ELF-1 (cell line): Measurements from ENCODE around the gene C3orf52.

Experiments
- DNase-seq: peaks from one replicate; pipeline ENCODE4 v3.0.0-alpha.2; 2016; ENCODE audit warnings: low read depth, low spot score

Gene C3orf52

GRCh38 chr3:112117841-112118571 lies 31.8 kb downstream of the C3orf52 start:
- DNase-seq, result peak; percentile 28

GRCh38 chr3:112119962-112120836 lies 34.0 kb downstream of the C3orf52 start:
- peak; percentile 10 for DNase-seq

GRCh38 chr3:112121577-112122547 lies 35.7 kb downstream of the C3orf52 start:
- no peak for DNase-seq

GRCh38 chr3:112122870-112123269 lies 36.7 kb downstream of the C3orf52 start:
- DNase-seq, result no peak

GRCh38 chr3:112123548-112123947 lies 37.4 kb downstream of the C3orf52 start:
- no peak for DNase-seq

- no peak for DNase-seq
Observed at GRCh38 chr3:112124907-112125607, 38.9 kb downstream of the C3orf52 start.

GRCh38 chr3:112126511-112126911 lies 40.3 kb downstream of the C3orf52 start:
- peak; percentile 88 for DNase-seq

GRCh38 chr3:112127522-112128494 lies 41.6 kb downstream of the C3orf52 start:
- no peak for DNase-seq

- DNase-seq, result peak; percentile 81
Observed at GRCh38 chr3:112128843-112129727, 42.9 kb downstream of the C3orf52 start.

GRCh38 chr3:112129925-112130637 lies 43.9 kb downstream of the C3orf52 start:
- no peak for DNase-seq

- no peak for DNase-seq
Observed at GRCh38 chr3:112130638-112130993, 44.4 kb downstream of the C3orf52 start.

- no peak for DNase-seq
Observed at GRCh38 chr3:112131111-112131510, 44.9 kb downstream of the C3orf52 start.

GRCh38 chr3:112132088-112132487 lies 45.9 kb downstream of the C3orf52 start:
- DNase-seq, result no peak

GRCh38 chr3:112132554-112132953 lies 46.4 kb downstream of the C3orf52 start:
- no peak for DNase-seq

GRCh38 chr3:112132975-112133448 lies 46.8 kb downstream of the C3orf52 start, which contains the start of gene GCSAM:
Gene GCSAM, minus strand, starts transcription at chr3:112133248. Its CDS starts 128 bp downstream, at chr3:112133120.
- no peak for DNase-seq

- DNase-seq, result no peak
Observed at GRCh38 chr3:112133626-112134334, 47.6 kb downstream of the C3orf52 start.
